Neural cell (in vitro differentiated cells): ENCODE results near the gene PCGF5.

Experiments used
- POLR2AphosphoS5 ChIP-seq: IDR thresholded peaks from 2 replicates; pipeline ENCODE4 v1.6.1; 2012
- TF ChIP-seq, protein P1 (sequence below): fragments of 450-650 bp; IDR thresholded peaks from 2 replicates; pipeline ENCODE4 v1.5.1; 2014; ENCODE audit warnings: antibody characterized with exemption, mild to moderate bottlenecking, moderate library complexity; ENCODE audit not compliant: poor library complexity, severe bottlenecking

DNA sequence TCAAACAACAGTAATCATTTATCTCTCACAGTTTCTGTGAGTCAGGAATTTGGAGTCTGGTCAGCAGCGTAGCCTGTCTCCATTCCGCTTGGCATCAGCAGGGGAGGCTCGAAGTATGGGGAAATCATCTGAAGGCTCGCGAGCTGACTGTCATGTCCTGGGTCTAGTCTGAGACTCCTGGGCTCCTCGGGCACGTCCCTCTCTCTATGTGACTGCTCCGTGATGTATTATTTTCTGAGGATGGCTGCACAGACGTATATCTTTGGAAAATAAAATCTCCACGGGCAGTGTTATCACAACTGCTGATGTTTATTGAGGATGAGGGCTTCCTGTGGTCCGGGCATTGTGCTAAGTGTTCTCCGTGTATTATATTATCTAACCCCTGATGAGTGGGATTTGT is 23.3 kb upstream of the PCGF5 start:
- no peak for TF ChIP-seq POLR2AphosphoS5
- TF ChIP-seq, protein P1, sequence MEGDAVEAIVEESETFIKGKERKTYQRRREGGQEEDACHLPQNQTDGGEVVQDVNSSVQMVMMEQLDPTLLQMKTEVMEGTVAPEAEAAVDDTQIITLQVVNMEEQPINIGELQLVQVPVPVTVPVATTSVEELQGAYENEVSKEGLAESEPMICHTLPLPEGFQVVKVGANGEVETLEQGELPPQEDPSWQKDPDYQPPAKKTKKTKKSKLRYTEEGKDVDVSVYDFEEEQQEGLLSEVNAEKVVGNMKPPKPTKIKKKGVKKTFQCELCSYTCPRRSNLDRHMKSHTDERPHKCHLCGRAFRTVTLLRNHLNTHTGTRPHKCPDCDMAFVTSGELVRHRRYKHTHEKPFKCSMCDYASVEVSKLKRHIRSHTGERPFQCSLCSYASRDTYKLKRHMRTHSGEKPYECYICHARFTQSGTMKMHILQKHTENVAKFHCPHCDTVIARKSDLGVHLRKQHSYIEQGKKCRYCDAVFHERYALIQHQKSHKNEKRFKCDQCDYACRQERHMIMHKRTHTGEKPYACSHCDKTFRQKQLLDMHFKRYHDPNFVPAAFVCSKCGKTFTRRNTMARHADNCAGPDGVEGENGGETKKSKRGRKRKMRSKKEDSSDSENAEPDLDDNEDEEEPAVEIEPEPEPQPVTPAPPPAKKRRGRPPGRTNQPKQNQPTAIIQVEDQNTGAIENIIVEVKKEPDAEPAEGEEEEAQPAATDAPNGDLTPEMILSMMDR: no peak
